ENCODE measurements around the gene CHRNB1.

DNA sequence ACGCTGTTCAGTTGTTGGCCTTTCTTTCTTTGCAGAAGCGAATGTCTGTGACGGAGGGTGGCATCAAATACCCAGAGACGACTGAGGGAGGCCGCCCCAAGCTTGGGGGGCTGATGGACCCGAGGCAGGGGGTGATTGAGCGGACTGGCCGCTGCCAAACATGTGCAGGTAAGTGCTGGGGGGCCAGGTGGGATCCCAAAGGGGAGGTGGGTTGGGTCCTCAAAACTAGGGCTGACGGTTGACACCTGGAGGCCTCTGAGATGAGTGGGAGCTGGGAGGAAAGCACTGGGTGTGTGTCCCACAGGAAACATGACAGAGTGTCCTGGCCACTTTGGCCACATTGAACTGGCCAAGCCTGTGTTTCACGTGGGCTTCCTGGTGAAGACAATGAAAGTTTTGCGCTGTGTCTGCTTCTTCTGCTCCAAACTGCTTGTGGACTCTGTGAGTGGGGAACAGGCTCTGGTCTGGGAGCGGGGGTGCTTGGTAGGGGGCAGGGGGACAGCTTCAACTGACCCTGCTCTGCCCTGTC lies 51.1 kb downstream of the CHRNB1 start:
- TF ChIP-seq GTF2F1 (IDR thresholded peaks at IDR 0.05; ENCODE audit: borderline replicate concordance, low read depth, low read length), result no peak
- no peak for TF ChIP-seq EZH2 (IDR thresholded peaks at IDR 0.05; ENCODE audit: low read depth, low read length, severe bottlenecking)
- TF ChIP-seq SIN3A (conservative IDR thresholded peaks at IDR 0.05 in 1 of 2, IDR thresholded peaks at IDR 0.05 in 1 of 2; ENCODE audit: low read depth in 1 of 2, low read length in 2 of 2), result no peak
- TF ChIP-seq POLR2A (IDR thresholded peaks at IDR 0.05; ENCODE audit: control extremely low read depth in 1 of 2, low read depth in 2 of 2, low read length in 2 of 2), result no peak
- TF ChIP-seq KDM4A (IDR thresholded peaks at IDR 0.05; ENCODE audit: low read depth, low read length, severe bottlenecking), result no peak
- no peak for TF ChIP-seq EP300 (IDR thresholded peaks at IDR 0.05; ENCODE audit: borderline replicate concordance in 1 of 2, low read depth in 2 of 2, low read length in 2 of 2)
- TF ChIP-seq, protein P1, sequence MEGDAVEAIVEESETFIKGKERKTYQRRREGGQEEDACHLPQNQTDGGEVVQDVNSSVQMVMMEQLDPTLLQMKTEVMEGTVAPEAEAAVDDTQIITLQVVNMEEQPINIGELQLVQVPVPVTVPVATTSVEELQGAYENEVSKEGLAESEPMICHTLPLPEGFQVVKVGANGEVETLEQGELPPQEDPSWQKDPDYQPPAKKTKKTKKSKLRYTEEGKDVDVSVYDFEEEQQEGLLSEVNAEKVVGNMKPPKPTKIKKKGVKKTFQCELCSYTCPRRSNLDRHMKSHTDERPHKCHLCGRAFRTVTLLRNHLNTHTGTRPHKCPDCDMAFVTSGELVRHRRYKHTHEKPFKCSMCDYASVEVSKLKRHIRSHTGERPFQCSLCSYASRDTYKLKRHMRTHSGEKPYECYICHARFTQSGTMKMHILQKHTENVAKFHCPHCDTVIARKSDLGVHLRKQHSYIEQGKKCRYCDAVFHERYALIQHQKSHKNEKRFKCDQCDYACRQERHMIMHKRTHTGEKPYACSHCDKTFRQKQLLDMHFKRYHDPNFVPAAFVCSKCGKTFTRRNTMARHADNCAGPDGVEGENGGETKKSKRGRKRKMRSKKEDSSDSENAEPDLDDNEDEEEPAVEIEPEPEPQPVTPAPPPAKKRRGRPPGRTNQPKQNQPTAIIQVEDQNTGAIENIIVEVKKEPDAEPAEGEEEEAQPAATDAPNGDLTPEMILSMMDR (IDR thresholded peaks at IDR 0.05; ENCODE audit: control extremely low read depth in 1 of 3, insufficient read depth in 1 of 3, low read depth in 1 of 3, low read length in 3 of 3), result no peak
- TF ChIP-seq RAD21 (IDR thresholded peaks at IDR 0.05 in 1 of 2, conservative IDR thresholded peaks at IDR 0.05 in 1 of 2; ENCODE audit: low read depth in 2 of 2, low read length in 2 of 2), result no peak
- TF ChIP-seq, protein P2, sequence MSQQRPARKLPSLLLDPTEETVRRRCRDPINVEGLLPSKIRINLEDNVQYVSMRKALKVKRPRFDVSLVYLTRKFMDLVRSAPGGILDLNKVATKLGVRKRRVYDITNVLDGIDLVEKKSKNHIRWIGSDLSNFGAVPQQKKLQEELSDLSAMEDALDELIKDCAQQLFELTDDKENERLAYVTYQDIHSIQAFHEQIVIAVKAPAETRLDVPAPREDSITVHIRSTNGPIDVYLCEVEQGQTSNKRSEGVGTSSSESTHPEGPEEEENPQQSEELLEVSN (IDR thresholded peaks at IDR 0.05), result no peak
- TF ChIP-seq, protein P3, sequence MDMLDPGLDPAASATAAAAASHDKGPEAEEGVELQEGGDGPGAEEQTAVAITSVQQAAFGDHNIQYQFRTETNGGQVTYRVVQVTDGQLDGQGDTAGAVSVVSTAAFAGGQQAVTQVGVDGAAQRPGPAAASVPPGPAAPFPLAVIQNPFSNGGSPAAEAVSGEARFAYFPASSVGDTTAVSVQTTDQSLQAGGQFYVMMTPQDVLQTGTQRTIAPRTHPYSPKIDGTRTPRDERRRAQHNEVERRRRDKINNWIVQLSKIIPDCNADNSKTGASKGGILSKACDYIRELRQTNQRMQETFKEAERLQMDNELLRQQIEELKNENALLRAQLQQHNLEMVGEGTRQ (IDR thresholded peaks at IDR 0.05; ENCODE audit: low read length), result no peak
- TF ChIP-seq PHF8 (conservative IDR thresholded peaks at IDR 0.05; ENCODE audit: low read depth, low read length), result no peak
